NT2/D1 (cell line): Measurements from ENCODE around the gene TK2.

ENCODE experiments used
- YY1 ChIP-seq: IDR thresholded peaks from 2 replicates; pipeline ENCODE4 v1.6.1; 2011; ENCODE audit not compliant: insufficient read length, insufficient read depth
- ZNF274 ChIP-seq: IDR thresholded peaks from 2 replicates; pipeline ENCODE4 v1.6.1; 2011; ENCODE audit warnings: mild to moderate bottlenecking, low read depth, low read length

- TF ChIP-seq ZNF274 (no peak), YY1 (no peak)
Observed at GRCh38 chr16:66508248-66508913, 41.5 kb downstream of the TK2 start.
